Subcutaneous adipose tissue (tissue), 4 donors: ENCODE measurements around the gene RXFP1. TPM values are rescaled to one million over a fixed set of nuclear protein-coding genes. Genes with fewer than 3 reads are reported as not detected.

Experiments
- CTCF ChIP-seq: fragments of 450-650 bp; IDR thresholded peaks from one replicate; pipeline ENCODE4 v1.5.1; 2016; ENCODE audit warnings: low read depth, mild to moderate bottlenecking, control low read depth, antibody characterized with exemption, moderate library complexity
- total RNA-seq, 4 donors: library from RNA; depleted of rRNA; stranded (reverse); fragments of >200 nt; gene quantifications; one replicate each; pipeline ENCODE4 v1.1.0, GENCODE V29; 2016

Gene RXFP1
- total RNA-seq, 4 donors from 2014 or later, result not detected

GRCh38 chr4:158572608-158573007 lies 50.9 kb downstream of the RXFP1 start:
- no peak for TF ChIP-seq CTCF

- no peak for TF ChIP-seq CTCF
Measured at GRCh38 chr4:158578476-158578875, 56.8 kb downstream of the RXFP1 start.

- TF ChIP-seq CTCF, result no peak
Measured at GRCh38 chr4:158580064-158580463, 58.4 kb downstream of the RXFP1 start.

- TF ChIP-seq CTCF, result no peak
Measured at GRCh38 chr4:158581161-158581560, 59.5 kb downstream of the RXFP1 start.

- no peak for TF ChIP-seq CTCF
Measured at GRCh38 chr4:158586881-158587280, 65.2 kb downstream of the RXFP1 start.

GRCh38 chr4:158588285-158588684 lies 66.6 kb downstream of the RXFP1 start:
- no peak for TF ChIP-seq CTCF

- TF ChIP-seq CTCF, result no peak
Measured at GRCh38 chr4:158588777-158589176, 67.1 kb downstream of the RXFP1 start.

GRCh38 chr4:158590306-158590705 lies 68.6 kb downstream of the RXFP1 start:
- TF ChIP-seq CTCF, result no peak
